GM21526 (cell line): Measurements from ENCODE around the gene ZMIZ1.
"Not testable (repeated sequence)": the region's sequence is repeated elsewhere in the genome, so short reads cannot be mapped to it uniquely, and the experiment has no call there.

Experiments used
- ATAC-seq: cut with Tn5 transposase; IDR thresholded peaks from one replicate; pipeline ENCODE4 v1.9.1; 2021; ENCODE audit warnings: moderate library complexity; ENCODE audit not compliant: unreplicated experiment, low FRiP score

The ZMIZ1 gene

GRCh38 chr10:79029478-79030390, 39.0 kb upstream of the ZMIZ1 start:
- no peak for ATAC-seq

DNA sequence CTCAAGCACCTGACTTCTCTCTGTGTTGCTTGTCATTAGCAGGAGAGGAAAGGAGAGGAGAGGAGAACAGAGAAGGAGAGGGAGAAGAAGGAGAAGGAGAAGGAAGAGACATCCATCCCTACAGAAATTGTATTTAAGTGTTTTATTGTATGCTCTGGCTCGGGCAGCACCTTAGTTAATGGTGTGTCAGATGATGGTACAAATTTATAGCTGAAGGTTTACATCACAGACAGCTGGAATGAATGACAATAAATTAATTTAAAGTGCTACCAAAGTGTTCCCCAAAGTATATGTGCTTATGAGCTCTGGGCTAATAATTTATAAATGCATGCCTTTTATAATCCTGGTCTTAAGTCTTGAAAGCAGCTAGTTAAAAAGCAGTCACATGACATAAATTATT, 38.1 kb upstream of the ZMIZ1 start:
- ATAC-seq, result no peak

DNA sequence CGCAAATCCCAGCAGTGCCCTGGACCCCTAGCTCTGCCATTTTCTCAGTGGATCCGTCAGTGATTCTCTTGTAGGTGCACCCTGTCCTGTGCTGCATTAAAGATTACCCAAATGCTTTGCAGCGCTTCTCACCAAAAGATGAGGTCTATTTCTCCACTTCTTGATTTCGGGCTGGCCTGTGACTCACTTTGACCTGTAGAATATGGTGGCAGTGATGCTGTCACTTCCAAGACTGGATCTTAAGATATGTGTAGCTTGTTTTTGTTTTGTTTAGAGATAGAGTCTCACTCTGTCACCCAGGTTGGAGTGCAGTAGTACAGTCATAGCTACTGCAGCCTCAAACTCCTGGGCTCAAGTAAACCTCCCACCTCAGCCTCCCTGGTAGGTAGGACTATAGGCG, 37.0 kb upstream of the ZMIZ1 start:
- no peak for ATAC-seq

GRCh38 chr10:79034271-79034876, 34.4 kb upstream of the ZMIZ1 start:
- no peak for ATAC-seq

DNA sequence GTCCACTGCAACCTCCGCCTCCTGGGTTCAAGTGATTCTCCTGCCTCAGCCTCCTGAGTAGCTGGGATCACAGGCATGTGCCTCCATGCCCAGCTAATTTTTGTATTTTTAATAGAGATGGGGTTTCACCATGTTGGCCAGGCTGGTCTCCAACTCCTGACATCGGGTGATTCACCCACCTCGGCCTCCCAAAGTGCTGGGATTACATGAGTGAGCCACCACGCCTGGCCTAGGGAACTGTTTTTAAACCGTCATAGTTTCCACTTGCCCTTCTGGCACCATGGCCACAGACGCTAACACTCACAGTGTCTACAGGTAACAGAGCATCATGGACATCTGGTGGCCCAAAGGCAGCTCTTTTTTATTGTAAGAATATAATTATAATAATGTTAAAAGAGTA, 32.4 kb upstream of the ZMIZ1 start:
- ATAC-seq, result not testable (repeated sequence)

GRCh38 chr10:79038104-79038840, 30.5 kb upstream of the ZMIZ1 start:
- no peak for ATAC-seq

DNA sequence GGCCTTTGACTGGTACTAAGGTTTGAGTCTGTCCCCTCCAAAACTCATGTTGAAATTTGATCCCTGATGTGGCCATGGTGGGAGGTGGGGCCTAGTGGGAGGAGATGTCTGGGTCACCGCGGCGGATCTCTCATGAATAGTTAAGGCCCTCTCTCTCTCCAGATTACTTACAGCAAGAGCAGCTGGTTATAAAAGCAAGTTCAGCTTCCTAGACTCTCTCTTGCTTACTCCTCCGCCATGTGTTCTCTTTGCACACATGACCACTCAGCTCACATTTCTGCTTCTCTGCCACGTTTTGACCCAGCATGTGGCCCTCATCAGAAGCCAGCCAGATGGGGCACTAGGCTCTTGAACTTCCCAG, 29.9 kb upstream of the ZMIZ1 start:
- ATAC-seq, result no peak

DNA sequence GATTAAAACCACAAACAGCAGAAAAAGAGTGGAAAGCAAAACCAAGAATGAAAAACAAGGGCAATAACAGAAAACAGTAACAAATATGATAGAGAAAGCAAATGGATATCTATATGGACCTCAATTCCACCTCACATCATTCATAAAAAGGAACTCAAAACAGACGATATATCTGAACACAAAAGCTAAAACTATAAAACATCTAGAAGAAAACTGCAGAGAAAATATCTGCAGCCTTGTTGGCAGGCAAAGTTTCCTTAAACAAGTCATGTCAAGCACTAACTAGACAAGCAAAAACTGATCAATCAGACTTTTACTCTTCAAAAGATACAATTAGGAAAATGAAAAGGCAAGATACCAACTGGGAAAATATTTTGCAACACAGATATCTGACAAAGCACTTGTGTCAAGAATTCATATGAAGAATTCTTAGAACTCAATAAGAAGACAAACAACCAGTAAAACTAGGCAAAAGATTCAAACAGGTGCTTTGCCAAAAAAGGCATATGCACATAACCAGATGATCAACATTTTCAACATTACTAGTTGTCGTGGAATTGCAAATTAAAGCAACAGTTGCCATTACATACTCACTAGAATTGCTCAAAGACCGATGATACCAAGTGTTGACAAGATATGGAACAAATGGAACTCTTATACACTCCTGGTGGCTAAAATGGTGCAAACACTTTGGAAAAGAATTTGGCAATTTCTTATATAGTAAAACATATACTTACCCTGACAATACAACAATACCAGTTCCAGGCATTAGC, 25.9 kb upstream of the ZMIZ1 start:
- no peak for ATAC-seq

- no peak for ATAC-seq
Observed at GRCh38 chr10:79044036-79044632, 24.6 kb upstream of the ZMIZ1 start.

DNA sequence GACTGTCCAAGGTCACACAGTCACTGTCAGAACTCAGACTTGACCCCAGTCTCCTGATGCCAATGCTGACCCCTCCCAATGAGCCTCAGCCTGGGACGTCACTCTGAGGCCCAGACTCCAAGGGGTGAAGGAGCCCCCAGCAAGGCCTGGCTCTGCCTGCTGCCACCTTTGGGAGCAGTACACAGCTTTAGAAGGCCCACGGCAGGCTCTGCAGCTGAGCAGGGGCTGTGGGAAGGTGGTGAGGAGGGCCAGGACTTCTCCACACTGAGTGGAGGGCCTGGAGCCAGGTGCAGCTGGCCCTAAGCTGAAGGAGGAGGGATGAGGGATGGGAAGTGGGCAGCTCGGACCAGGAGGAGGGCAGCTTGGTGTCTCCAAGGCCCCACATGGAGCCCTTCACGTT, 23.9 kb upstream of the ZMIZ1 start:
- no peak for ATAC-seq

DNA sequence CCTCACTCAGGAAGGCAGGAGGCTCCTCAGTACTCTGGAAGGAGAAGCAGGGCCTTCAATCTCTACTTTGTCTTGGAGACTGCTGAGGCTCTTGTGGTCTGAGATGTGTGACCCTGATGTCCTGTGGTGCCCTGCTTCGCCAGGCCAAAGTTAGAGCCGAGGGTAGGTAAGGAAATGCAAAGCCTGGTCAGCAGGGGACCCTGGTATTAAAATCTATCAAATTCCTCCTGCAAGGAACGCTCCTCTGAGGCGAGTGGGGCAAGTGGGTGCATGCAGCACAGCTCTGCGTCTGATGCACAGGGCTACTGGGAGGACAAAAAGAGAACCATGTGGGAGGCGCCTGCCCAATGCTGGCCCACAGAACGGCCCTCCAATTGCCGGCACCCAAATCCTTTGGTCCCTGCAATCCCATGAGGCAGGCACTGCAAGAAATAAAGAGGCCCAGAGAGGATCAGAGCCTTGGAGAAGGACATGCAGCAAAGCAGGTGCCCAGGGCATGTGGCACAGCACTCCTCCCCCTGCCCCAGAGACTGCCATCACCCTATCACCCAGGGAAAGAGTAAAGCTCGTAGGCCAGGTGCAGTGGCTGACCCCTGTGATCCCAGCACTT, 23.1 kb upstream of the ZMIZ1 start:
- no peak for ATAC-seq

DNA sequence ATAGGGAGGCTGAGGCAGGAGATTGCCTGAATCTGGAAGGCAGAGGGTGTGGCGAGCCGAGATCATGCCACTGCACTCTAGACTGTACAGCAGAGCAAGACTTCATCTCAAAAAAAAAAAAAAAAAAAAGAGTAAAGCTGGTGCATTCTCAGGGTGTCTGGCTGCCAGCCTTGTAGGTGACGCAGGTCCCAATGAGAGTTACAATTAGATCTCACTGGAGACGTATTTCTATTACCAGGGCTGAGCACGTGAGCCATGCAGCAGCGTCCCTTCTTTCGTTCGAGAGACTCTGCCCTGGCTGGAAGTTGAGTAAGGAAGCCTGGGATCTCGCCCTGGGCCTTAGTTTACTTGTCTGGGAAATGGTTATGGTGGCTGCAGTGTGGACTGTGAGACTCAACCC, 22.4 kb upstream of the ZMIZ1 start:
- ATAC-seq, result no peak

- no peak for ATAC-seq
Observed at GRCh38 chr10:79046741-79047583, 21.8 kb upstream of the ZMIZ1 start.

- ATAC-seq, result no peak
Observed at GRCh38 chr10:79047584-79047874, 21.2 kb upstream of the ZMIZ1 start.

- no peak for ATAC-seq
Observed at GRCh38 chr10:79047875-79048638, 20.7 kb upstream of the ZMIZ1 start.

DNA sequence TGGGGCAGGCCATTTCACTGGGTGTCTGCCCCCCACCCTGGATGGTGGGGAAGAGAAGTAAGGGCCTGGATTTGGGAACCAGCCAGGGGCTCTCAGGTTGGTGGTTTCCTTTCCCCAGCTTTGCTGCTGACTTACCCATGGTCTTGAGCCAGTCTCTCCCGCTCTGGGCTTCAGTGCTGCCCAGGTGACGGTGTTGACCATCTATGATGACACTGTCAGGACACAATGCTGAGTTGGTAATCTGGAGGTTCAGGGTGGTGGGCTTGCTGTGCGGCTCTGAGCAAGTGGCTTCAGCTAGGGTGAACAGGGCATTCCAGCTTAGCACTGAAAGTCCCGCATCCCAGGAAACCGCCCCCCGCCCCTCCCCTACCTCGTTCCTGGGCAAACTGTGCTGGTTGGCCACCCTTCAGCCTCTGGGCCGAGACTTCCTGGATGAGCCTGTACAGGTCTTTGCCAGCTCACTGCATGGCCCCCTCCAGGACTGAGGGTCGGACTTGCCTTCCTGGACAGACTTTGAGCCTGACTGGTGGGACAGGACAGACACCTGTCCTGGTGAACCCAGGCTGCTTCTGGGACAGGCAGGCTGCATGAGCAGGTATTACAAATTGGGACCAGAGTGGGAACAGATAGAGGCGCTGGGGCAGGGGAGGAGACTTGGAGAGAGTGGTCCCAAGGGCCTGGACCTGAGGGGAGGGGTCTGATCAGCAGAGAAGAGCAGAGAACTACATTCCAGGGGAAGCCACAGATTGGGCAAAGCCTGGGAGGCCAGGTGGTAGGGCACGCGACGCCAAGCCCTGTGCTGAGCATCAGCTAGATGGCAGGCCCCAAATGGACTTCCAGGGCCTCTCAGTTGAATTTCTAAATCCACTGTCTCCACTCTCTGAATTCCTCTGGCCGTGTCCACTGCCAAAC, 19.9 kb upstream of the ZMIZ1 start:
- ATAC-seq, result no peak
